Left ventricle myocardium inferior (tissue), 1 donor: ENCODE measurements around the gene ZFAND2B. TPM values are rescaled to one million over a fixed set of nuclear protein-coding genes. Genes with fewer than 3 reads are reported as not detected.
"Not testable (repeated sequence)": the region's sequence is repeated elsewhere in the genome, so short reads cannot be mapped to it uniquely, and the experiment has no call there.

ENCODE experiments used
- DNase-seq: peaks from one replicate; pipeline ENCODE4 v3.0.0-alpha.2; 2020
- H3K27ac ChIP-seq: fragments of 200-600 bp; replicated peaks from 2 replicates; pipeline ENCODE4 v1.8.0; 2021
- H3K27me3 ChIP-seq: fragments of 200-600 bp; 2 replicates; pipeline ENCODE4 v1.8.0; 2021; ENCODE audit warnings: low read depth
- H3K36me3 ChIP-seq: fragments of 200-600 bp; 2 replicates; pipeline ENCODE4 v1.8.0; 2021
- H3K4me1 ChIP-seq: fragments of 200-600 bp; 2 replicates; pipeline ENCODE4 v1.8.0; 2021
- H3K4me3 ChIP-seq: fragments of 200-600 bp; 2 replicates; pipeline ENCODE4 v1.8.0; 2021; ENCODE audit warnings: mild to moderate bottlenecking, moderate library complexity
- H3K9me3 ChIP-seq: fragments of 200-600 bp; replicated peaks from 2 replicates; pipeline ENCODE4 v1.8.0; 2021
- intact Hi-C: fragments of 100-400 bp; cut with micrococcal nuclease; formaldehyde crosslinking; loops from one replicate; pipeline ENCODE4 v1.11.0; 2022
- total RNA-seq: library from RNA; stranded (reverse); fragmentation: NEBNext Ultra II Directional; extraction: Animal tissue kit (Norgen Biotek cat#: 25700); gene quantifications from one replicate; pipeline ENCODE4 v1.2.1, GENCODE V29; 2021
- TF ChIP-seq, protein P1 (sequence below): fragments of 200-600 bp; IDR thresholded peaks from 2 replicates; pipeline ENCODE4 v1.8.0; 2021; ENCODE audit warnings: antibody characterized with exemption, mild to moderate bottlenecking, borderline replicate concordance
- donor health status: DM: no; HTN: yes; CAD: no; lungs with severe emphysema.

Gene ZFAND2B
- total RNA-seq, 1 donor from 2014 or later, result 19.7 TPM

DNA sequence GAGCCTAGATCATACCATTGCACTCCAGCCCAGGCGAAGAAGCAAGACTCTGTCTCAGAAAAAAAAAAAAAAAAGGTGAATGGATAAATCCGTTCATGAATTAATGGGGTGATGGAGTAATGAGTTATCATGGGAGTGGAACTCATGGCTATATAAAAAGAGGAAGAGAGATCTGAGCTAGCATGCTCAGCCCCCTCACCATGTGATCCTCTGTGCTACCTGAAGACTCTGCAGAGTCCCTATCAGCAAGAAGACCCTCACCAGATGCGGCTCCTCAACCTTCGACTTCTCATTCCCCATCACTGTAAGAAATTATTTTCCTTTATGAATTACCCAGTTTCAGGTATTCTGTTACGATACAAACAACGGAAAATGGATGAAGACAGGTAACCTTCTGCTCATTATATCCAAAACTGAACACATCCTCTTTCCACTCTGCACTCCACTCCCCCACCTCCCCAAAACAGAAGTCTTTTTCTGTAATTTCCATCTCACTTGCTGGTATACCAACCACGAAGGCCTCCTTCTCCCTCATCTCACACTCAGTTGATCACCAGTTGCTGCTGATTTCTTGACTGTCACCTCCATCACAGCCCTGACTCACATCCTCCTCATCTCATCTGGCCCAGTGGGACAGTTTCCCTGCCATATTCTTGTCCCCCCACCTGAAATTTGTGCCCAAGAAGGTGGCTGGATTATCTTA lies 19.7 kb upstream of the ZFAND2B start:
- Histone ChIP-seq H3K4me1 (no peaks in the 10 kb centered on the region), H3K4me3 (no peak overlapping the region), H3K36me3 (peaks cover 25% of the 10 kb centered on the region), H3K27ac (no peak overlapping the region), H3K27me3 (no peaks in the 10 kb centered on the region), H3K9me3 (no peaks in the 10 kb centered on the region)
- TF ChIP-seq, protein P1, sequence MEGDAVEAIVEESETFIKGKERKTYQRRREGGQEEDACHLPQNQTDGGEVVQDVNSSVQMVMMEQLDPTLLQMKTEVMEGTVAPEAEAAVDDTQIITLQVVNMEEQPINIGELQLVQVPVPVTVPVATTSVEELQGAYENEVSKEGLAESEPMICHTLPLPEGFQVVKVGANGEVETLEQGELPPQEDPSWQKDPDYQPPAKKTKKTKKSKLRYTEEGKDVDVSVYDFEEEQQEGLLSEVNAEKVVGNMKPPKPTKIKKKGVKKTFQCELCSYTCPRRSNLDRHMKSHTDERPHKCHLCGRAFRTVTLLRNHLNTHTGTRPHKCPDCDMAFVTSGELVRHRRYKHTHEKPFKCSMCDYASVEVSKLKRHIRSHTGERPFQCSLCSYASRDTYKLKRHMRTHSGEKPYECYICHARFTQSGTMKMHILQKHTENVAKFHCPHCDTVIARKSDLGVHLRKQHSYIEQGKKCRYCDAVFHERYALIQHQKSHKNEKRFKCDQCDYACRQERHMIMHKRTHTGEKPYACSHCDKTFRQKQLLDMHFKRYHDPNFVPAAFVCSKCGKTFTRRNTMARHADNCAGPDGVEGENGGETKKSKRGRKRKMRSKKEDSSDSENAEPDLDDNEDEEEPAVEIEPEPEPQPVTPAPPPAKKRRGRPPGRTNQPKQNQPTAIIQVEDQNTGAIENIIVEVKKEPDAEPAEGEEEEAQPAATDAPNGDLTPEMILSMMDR, result no peak
- intact Hi-C loops, result no loop called here
- DNase-seq, result no peak

DNA sequence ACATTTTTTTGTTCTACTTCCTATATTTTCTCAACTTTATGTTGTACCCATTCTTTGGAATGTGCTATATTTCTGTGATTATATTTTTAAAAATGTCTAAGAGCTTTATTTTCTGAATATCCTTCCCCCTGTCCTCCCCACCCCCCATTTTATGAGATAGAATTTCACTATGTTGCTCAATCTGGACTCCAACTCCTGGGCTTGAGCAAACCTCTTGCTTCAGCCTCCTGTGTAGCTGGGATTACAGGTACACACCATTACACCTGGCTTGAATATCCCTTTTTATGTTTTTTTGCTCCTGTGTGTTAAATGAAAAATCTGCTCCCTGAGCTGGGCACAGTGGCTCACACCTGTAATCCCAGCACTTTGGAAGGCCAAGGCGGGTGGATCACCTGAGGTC lies 9.2 kb upstream of the ZFAND2B start:
- no peaks in the 10 kb centered on the region for H3K9me3 ChIP-seq
- no peak overlapping the region for H3K4me3 ChIP-seq
- H3K27ac ChIP-seq, result no peak overlapping the region
- intact Hi-C loops, result no loop called here
- DNase-seq, result no peak
- H3K36me3 ChIP-seq, result no peaks in the 10 kb centered on the region
- no peaks in the 10 kb centered on the region for H3K4me1 ChIP-seq
- TF ChIP-seq, protein P1, result no peak
- peaks cover 30% of the 10 kb centered on the region for H3K27me3 ChIP-seq

DNA sequence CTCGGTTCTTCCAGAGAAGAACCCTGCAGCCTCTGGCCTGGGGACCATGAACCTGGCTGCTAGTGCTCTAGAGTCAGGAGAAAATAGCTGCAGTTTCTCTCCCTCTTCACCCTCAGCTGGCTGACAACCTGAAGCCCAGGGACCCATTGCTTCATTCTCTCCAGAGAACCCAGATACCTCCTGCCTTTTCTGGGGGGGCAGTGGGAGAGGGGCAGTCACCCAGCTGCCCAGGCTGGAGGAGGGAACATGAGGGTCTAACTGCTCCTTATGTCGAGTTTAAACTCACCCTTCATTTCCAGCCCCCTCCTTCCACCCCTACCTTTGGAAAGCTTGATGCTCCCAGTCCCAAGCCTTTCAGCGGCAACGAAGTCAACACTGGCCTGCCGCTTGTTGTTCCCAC lies 7.6 kb upstream of the ZFAND2B start:
- Histone ChIP-seq H3K4me3 (no peak overlapping the region), H3K36me3 (no peaks in the 10 kb centered on the region), H3K27me3 (peaks cover 30% of the 10 kb centered on the region), H3K27ac (no peak overlapping the region), H3K9me3 (no peaks in the 10 kb centered on the region), H3K4me1 (no peaks in the 10 kb centered on the region)
- intact Hi-C loops, result no loop called here
- DNase-seq, result no peak
- TF ChIP-seq, protein P1, result no peak

DNA sequence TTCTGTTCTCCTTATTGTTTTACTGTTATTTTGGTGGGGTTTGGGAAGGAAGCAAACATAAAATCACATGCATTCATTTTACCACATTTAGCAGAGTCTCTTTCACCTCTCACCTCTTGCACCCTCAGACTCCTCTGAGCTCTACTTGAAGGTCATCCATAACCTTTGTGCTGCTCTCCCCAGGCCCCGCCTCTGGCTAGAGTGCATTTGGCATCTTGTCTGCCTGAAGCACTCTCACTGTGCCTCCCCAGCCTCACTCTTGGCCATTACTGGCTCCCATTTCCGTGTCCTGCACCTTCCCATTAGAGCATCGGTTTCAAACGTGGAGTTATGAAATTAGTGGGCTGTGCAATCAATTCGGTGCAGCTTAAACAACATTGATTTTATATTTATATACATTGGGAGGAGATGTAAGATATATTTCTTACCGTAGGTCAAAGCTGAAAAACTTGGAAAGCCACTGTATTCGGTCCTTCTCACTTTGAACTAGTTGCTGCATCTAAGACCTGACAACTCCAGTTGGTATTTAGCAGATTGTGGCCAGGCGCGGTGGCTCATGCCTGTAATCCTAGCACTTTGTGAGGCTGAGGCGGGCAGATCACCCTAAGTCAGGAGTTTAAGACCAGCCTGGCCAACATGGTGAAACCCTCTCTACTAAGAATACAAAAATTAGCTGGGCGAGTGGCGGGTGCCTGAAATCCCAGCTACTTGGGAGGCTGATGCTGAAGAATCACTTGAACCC lies 6.9 kb upstream of the ZFAND2B start:
- intact Hi-C loops, result no loop called here
- TF ChIP-seq, protein P1, result no peak
- DNase-seq, result no peak

DNA sequence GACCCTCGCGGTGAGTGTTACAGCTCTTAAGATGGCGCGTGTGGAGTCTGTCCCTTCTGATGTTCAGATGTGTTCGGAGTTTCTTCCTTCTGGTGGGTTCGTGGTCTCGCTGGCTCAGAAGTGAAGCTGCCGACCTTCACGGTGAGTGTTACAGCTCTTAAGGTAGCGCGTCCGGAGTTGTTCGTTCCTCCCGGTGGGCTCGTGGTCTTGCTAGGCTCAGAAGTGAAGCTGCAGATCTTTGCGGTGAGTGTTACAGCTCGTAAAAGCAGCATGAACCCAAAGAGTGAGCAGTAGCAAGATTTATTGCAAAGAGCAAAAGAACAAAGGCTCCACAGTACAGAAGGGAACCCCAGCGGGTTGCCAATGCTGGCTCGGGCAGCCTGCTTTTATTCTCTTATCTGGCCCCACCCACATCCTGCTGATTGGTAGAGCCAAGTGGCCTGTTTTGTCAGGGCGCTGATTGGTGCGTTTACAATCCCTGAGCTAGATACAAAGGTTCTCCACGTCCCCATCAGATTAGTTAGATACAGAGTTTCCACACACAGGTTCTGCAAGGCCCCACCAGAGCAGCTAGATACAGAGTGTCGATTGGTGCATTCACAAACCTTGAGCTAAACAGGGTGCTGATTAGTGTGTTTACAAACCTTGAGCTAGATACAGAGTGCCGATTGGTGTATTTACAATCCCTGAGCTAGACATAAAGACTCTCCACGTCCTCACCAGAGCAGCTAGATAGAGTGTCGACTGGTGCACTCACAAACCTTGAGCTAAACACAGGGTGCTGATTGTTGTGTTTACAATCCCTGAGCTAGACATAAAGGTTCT lies 5.9 kb upstream of the ZFAND2B start:
- H3K4me3 ChIP-seq, H3K36me3 ChIP-seq, H3K27ac ChIP-seq, H3K9me3 ChIP-seq, intact Hi-C loops, DNase-seq, H3K4me1 ChIP-seq: not testable (repeated sequence)
- peaks cover 30% of the 10 kb centered on the region for H3K27me3 ChIP-seq

More for the DNA sequence above, 6.9 kb upstream of the ZFAND2B start:
- Histone ChIP-seq H3K27ac (no peak overlapping the region), H3K4me1 (no peaks in the 10 kb centered on the region), H3K36me3 (no peaks in the 10 kb centered on the region), H3K4me3 (no peak overlapping the region), H3K27me3 (peaks cover 30% of the 10 kb centered on the region), H3K9me3 (no peaks in the 10 kb centered on the region)

DNA sequence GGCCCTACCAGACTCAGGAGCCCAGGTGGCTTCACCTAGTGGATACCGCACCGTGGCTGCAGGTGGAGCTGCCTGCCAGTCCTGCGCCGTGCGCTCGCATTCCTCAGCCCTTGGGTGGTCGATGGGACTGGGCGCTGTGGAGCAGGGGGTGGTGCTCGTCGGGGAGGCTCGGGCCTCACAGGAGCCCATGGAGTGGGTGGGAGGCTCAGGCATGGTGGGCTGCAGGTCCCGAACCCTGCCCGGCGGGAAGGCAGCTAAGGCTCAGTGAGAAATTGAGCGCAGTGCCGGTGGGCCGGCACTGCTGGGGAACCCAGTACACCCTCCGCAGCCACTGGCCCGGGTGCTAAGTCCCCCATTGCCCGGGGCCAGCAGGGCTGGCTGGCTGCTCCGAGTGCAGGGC lies 5.3 kb upstream of the ZFAND2B start:
- H3K4me3 ChIP-seq, intact Hi-C loops, H3K36me3 ChIP-seq, DNase-seq, H3K4me1 ChIP-seq, H3K27ac ChIP-seq, H3K9me3 ChIP-seq: not testable (repeated sequence)
- H3K27me3 ChIP-seq, result peaks cover 30% of the 10 kb centered on the region
